Transverse colon (tissue), 4 donors: ENCODE results near the gene ARHGAP1. TPM values are rescaled to one million over a fixed set of nuclear protein-coding genes. Genes with fewer than 3 reads are reported as not detected.

Experiments
- DNase-seq: peaks from one replicate; pipeline ENCODE4 v3.0.0-alpha.2; 2019
- H3K27ac ChIP-seq, 4 donors: fragments of 200-600 bp; sonication (generic); 2 replicates each; pipeline ENCODE4 v1.5.1; 2016 to 2018; ENCODE audit warnings: inconsistent platforms in 4 of 4
- H3K27me3 ChIP-seq: fragments of 200-600 bp; sonication (generic); 2 replicates; pipeline ENCODE4 v1.5.1; 2017; ENCODE audit warnings: inconsistent platforms
- H3K36me3 ChIP-seq, 4 donors: fragments of 200-600 bp; sonication (generic); 2 replicates each; pipeline ENCODE4 v1.5.1; 2017 to 2019; ENCODE audit warnings: inconsistent platforms in 4 of 4
- H3K4me1 ChIP-seq, 4 donors: fragments of 200-600 bp; sonication (generic); 2 replicates each; pipeline ENCODE4 v1.5.1; 2017 to 2020; ENCODE audit warnings: inconsistent platforms in 4 of 4
- H3K4me3 ChIP-seq, 4 donors: fragments of 200-600 bp; sonication (generic); 1 replicate in 1 of 4; 2 replicates in 3 of 4; pipeline versions ENCODE4 v1.5.1 to v1.6.1; 2017 to 2019; ENCODE audit warnings: inconsistent platforms in 4 of 4
- H3K9me3 ChIP-seq, 2 donors: fragments of 200-600 bp; sonication (generic); 2 replicates each; pipeline ENCODE4 v1.5.1; 2017 to 2019; ENCODE audit warnings: inconsistent platforms in 2 of 2
- EP300 ChIP-seq: sonication (generic); formaldehyde crosslinking; IDR thresholded peaks from one replicate; pipeline ENCODE4 v1.6.1; 2017; ENCODE audit warnings: antibody characterized with exemption, low read depth
- POLR2A ChIP-seq: fragments of 450-650 bp; IDR thresholded peaks from one replicate; pipeline ENCODE4 v1.6.1; 2016; ENCODE audit warnings: antibody characterized with exemption, mild to moderate bottlenecking, moderate library complexity
- POLR2AphosphoS5 ChIP-seq, 3 donors: sonication (generic); formaldehyde crosslinking; IDR thresholded peaks; one replicate each; pipeline ENCODE4 v1.6.1; 2016; ENCODE audit warnings: antibody characterized with exemption in 3 of 3
- WGBS, 2 donors: methylation state at CpG; one replicate each; pipeline ENCODE4 v1.1.5; 2018; ENCODE audit warnings: low coverage in 1 of 2; 5-methylcytosine and 5-hydroxymethylcytosine counted together
- in situ Hi-C, 4 donors: fragments of 200-750 bp; cut with MboI; loops; one replicate each; pipeline versions ENCODE4 v1.15.0 to v1.15.1; 2017; ENCODE audit warnings: low sequenced_read_pairs in 3 of 4, low pct_ligation_motif_present in 1 of 4, low pct_unique_long_range_greater_than_20kb in 1 of 4
- intact Hi-C: fragments of 100-400 bp; cut with DNase I; formaldehyde crosslinking; loops from one replicate; pipeline ENCODE4 v1.15.1; 2023; ENCODE audit warnings: low total_unique reads
- total RNA-seq, 4 donors: library from RNA; depleted of rRNA; stranded (reverse); fragments of >200 nt; gene quantifications; one replicate each; pipeline ENCODE4 v1.1.0, GENCODE V29; 2016
- TF ChIP-seq, protein P1 (sequence below), 5 experiments: fragments of 200-600 bp in 3 of 5; fragments of 450-650 bp in 2 of 5; sonication (generic) in 3 of 5; IDR thresholded peaks; 1 replicate in 2 of 5; 2 replicates in 3 of 5; pipeline ENCODE4 v1.5.1; 2016 to 2017; ENCODE audit warnings: antibody characterized with exemption in 5 of 5, inconsistent platforms in 3 of 5, mild to moderate bottlenecking in 2 of 5, moderate library complexity in 1 of 5

Gene ARHGAP1
- total RNA-seq, 4 donors from 2014 or later: 48.6 to 69.5 (median 50.9) TPM

DNA sequence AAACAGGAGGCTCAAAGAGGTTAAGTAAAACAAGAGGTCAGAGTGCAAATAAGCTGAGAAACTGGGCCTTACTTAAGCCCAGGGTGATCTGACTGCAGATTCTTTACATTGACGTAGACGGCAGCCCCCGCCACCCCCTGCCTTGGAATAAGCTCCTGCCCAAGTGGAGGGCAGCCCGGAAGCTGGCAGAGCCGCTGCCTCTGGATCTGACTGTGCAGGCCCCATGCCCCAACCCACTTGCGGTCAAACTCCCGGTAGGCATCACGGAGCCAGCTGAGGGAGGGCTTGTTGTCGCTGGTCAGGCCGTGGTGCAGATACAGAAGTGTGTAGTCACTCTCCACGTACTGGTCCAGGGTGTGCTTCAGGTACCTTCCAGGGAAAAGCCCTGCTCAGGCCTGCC lies 18.6 kb downstream of the ARHGAP1 start:
- no peaks in the 10 kb centered on the region for H3K27me3 ChIP-seq
- H3K4me1 ChIP-seq: peaks cover 0 to 3% (median under 1%) of the 10 kb centered on the region in 4 donors
- no peak overlapping the region for H3K27ac ChIP-seq
- DNase-seq: no peak
- no peaks in the 10 kb centered on the region for H3K9me3 ChIP-seq
- H3K36me3 ChIP-seq: peaks cover 0 to 51% (median 22%) of the 10 kb centered on the region in 4 donors
- WGBS, 2 donors: 95% methylated on average over 11 of the region's 11 CpGs; no CpG with 5 or more reads in 1 of the 2 donors
- TF ChIP-seq EP300 (no peak), POLR2A (no peak), POLR2AphosphoS5 (IDR thresholded peaks at IDR 0.05) (no peak)
- TF ChIP-seq, protein P1, sequence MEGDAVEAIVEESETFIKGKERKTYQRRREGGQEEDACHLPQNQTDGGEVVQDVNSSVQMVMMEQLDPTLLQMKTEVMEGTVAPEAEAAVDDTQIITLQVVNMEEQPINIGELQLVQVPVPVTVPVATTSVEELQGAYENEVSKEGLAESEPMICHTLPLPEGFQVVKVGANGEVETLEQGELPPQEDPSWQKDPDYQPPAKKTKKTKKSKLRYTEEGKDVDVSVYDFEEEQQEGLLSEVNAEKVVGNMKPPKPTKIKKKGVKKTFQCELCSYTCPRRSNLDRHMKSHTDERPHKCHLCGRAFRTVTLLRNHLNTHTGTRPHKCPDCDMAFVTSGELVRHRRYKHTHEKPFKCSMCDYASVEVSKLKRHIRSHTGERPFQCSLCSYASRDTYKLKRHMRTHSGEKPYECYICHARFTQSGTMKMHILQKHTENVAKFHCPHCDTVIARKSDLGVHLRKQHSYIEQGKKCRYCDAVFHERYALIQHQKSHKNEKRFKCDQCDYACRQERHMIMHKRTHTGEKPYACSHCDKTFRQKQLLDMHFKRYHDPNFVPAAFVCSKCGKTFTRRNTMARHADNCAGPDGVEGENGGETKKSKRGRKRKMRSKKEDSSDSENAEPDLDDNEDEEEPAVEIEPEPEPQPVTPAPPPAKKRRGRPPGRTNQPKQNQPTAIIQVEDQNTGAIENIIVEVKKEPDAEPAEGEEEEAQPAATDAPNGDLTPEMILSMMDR (IDR thresholded peaks at IDR 0.05): no peak
- in situ Hi-C loops (no loop called here), intact Hi-C loops (no loop called here)
- H3K4me3 ChIP-seq: no peak overlapping the region

DNA sequence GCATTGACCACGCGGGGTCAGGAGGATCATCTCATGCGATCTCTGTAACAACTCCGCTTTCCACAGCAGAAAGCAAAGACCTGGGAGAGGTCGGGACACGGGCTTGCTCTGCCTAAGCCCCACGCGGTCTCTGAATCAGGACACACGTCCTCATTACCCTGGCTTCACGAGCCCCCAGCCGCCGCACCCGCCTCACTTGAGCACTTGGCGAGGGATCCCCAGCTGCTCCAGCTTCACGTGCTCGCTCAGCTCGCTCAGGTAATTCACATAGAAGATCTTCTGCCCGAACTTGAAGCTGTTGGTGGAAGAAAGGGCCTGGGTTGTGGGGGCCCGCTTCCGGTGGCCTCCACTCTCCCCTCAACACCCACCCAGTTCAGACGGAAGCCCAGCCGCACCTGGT lies 19.6 kb downstream of the ARHGAP1 start:
- intact Hi-C loops (no loop called here), in situ Hi-C loops (no loop called here)
- Histone ChIP-seq H3K4me1 (peaks cover 3 to 13% (median 7%) of the 10 kb centered on the region in 4 donors), H3K9me3 (no peaks in the 10 kb centered on the region), H3K4me3 (no peak overlapping the region), H3K36me3 (peaks cover 0 to 41% (median 17%) of the 10 kb centered on the region in 4 donors), H3K27me3 (no peaks in the 10 kb centered on the region), H3K27ac (no peak overlapping the region)
- WGBS, 2 donors: 93% methylated on average over 22 of the region's 22 CpGs; no CpG with 5 or more reads in 1 of the 2 donors
- DNase-seq: no peak
- TF ChIP-seq, protein P1 (IDR thresholded peaks at IDR 0.05): no peak
- TF ChIP-seq EP300: no peak
- TF ChIP-seq POLR2A: no peak
- TF ChIP-seq POLR2AphosphoS5 (IDR thresholded peaks at IDR 0.05): no peak

GRCh38 chr11:46680164-46680760 lies 20.2 kb downstream of the ARHGAP1 start:
- Histone ChIP-seq H3K9me3 (no peaks in the 10 kb centered on the region), H3K4me1 (peaks cover 9 to 19% (median 13%) of the 10 kb centered on the region in 4 donors), H3K27ac (no peak overlapping the region), H3K27me3 (no peaks in the 10 kb centered on the region), H3K36me3 (peaks cover 0 to 41% (median 17%) of the 10 kb centered on the region in 4 donors), H3K4me3 (no peak overlapping the region)
- no peak for DNase-seq
- in situ Hi-C loops (no loop called here), intact Hi-C loops (no loop called here)
- TF ChIP-seq, protein P1 (IDR thresholded peaks at IDR 0.05): no peak
- TF ChIP-seq POLR2A (no peak), EP300 (no peak), POLR2AphosphoS5 (IDR thresholded peaks at IDR 0.05) (no peak)
- 94% methylated on average over 20 of the region's 21 CpGs; no CpG with 5 or more reads in 1 of the 2 donors for WGBS, 2 donors

GRCh38 chr11:46679241-46680163 lies 20.9 kb downstream of the ARHGAP1 start:
- no peaks in the 10 kb centered on the region for H3K9me3 ChIP-seq
- peaks cover 14 to 24% (median 20%) of the 10 kb centered on the region in 4 donors for H3K4me1 ChIP-seq
- no peak overlapping the region for H3K27ac ChIP-seq
- H3K27me3 ChIP-seq: no peaks in the 10 kb centered on the region
- intact Hi-C loops (no loop called here), in situ Hi-C loops (no loop called here)
- WGBS, 2 donors: 84 to 100% methylated on average over 1 to 23 of the region's 26 CpGs
- TF ChIP-seq EP300: no peak
- TF ChIP-seq POLR2A: no peak
- TF ChIP-seq POLR2AphosphoS5 (IDR thresholded peaks at IDR 0.05): no peak
- TF ChIP-seq, protein P1 (IDR thresholded peaks at IDR 0.05): no peak
- no peak overlapping the region for H3K4me3 ChIP-seq
- DNase-seq: no peak
- peaks cover 0 to 41% (median 17%) of the 10 kb centered on the region in 4 donors for H3K36me3 ChIP-seq
